Peyer's patch (tissue), 4 donors: Measurements from ENCODE around the gene SCYL1.

Experiments
- CTCF ChIP-seq, 6 experiments: fragments of 450-650 bp in 4 of 6; fragments of 200-600 bp in 2 of 6; sonication (generic) in 1 of 6; IDR thresholded peaks; one replicate each; pipeline ENCODE4 v1.5.1; 2017 to 2019; ENCODE audit warnings: antibody characterized with exemption in 6 of 6, mild to moderate bottlenecking in 3 of 6, moderate library complexity in 1 of 6
- POLR2A ChIP-seq, 2 donors: fragments of 450-650 bp; IDR thresholded peaks; one replicate each; pipeline ENCODE4 v1.5.1; 2017; ENCODE audit warnings: antibody characterized with exemption in 2 of 2, mild to moderate bottlenecking in 2 of 2, moderate library complexity in 2 of 2

GRCh38 chr11:65572356-65573051 lies 47.6 kb downstream of the SCYL1 start, which contains the start of gene FAM89B:
- peak in 2 of 6 experiments; percentile 5 to 9 for TF ChIP-seq CTCF (IDR thresholded peaks at IDR 0.05)
- peak in 1 of 2 donors; percentile 74 for TF ChIP-seq POLR2A (IDR thresholded peaks at IDR 0.05)
